ENCODE results near the gene ANO5.
A peak's percentile ranks its signal among the peaks of the same experiment; 100 is the strongest.
"Not testable (repeated sequence)": the region's sequence is repeated elsewhere in the genome, so short reads cannot be mapped to it uniquely, and the experiment has no call there.

ANO5 gene

GRCh38 chr11:22197139-22198005 lies 4.5 kb downstream of the ANO5 start:
- intact Hi-C loops (cut with DNase I), result no loop called here
- DNase-seq, result no peak

- intact Hi-C loops (cut with DNase I), result no loop called here
- DNase-seq, result no peak
These were observed 6.4 kb downstream of the ANO5 start for GRCh38 chr11:22199243-22199642.

- no peak for DNase-seq
- intact Hi-C loops (cut with DNase I), result no loop called here
These were observed 10.4 kb downstream of the ANO5 start for GRCh38 chr11:22203281-22203680.

GRCh38 chr11:22207162-22207561 lies 14.3 kb downstream of the ANO5 start:
- intact Hi-C loops (cut with DNase I), result no loop called here
- no peak for DNase-seq

GRCh38 chr11:22208151-22208858 lies 15.4 kb downstream of the ANO5 start:
- no peak for DNase-seq
- intact Hi-C loops (cut with DNase I), result no loop called here

GRCh38 chr11:22216940-22217339 lies 24.1 kb downstream of the ANO5 start:
- DNase-seq, result no peak
- intact Hi-C loops (cut with DNase I), result no loop called here

GRCh38 chr11:22221143-22221542 lies 28.3 kb downstream of the ANO5 start:
- intact Hi-C loops (cut with DNase I), result no loop called here
- no peak for DNase-seq

- intact Hi-C loops (cut with DNase I), result no loop called here
- no peak for DNase-seq
These were observed 32.3 kb downstream of the ANO5 start for GRCh38 chr11:22225190-22225589.

- intact Hi-C loops (cut with DNase I), result no loop called here
- DNase-seq, result no peak
These were observed 41.9 kb downstream of the ANO5 start for GRCh38 chr11:22234743-22235142.

- peak in 40 of 42 donors; percentile 5 to 61 (median 28) for DNase-seq
- intact Hi-C loops (cut with DNase I), result no loop called here
These were observed 52.2 kb downstream of the ANO5 start for GRCh38 chr11:22244986-22245592.

GRCh38 chr11:22246992-22247391 lies 54.1 kb downstream of the ANO5 start:
- intact Hi-C loops (cut with DNase I), result no loop called here
- DNase-seq, result no peak

- DNase-seq, result no peak
- intact Hi-C loops (cut with DNase I), result no loop called here
These were observed 57.0 kb downstream of the ANO5 start for GRCh38 chr11:22249871-22250270.

GRCh38 chr11:22256876-22257275 lies 64.0 kb downstream of the ANO5 start:
- intact Hi-C loops (cut with DNase I), result no loop called here
- no peak for DNase-seq

GRCh38 chr11:22263613-22264012 lies 70.7 kb downstream of the ANO5 start:
- intact Hi-C loops (cut with DNase I), result no loop called here
- DNase-seq, result no peak

GRCh38 chr11:22268983-22269624 lies 76.2 kb downstream of the ANO5 start:
- intact Hi-C loops (cut with DNase I); DNase-seq: not testable (repeated sequence)

- intact Hi-C loops (cut with DNase I), result no loop called here
- no peak for DNase-seq
These were observed 80.9 kb downstream of the ANO5 start for GRCh38 chr11:22273781-22274180.

- DNase-seq, result no peak
- intact Hi-C loops (cut with DNase I), result no loop called here
These were observed 82.7 kb downstream of the ANO5 start for GRCh38 chr11:22275600-22275999.

GRCh38 chr11:22276535-22276934 lies 83.7 kb downstream of the ANO5 start:
- DNase-seq, result no peak
- intact Hi-C loops (cut with DNase I), result no loop called here

- DNase-seq; intact Hi-C loops (cut with DNase I): not testable (repeated sequence)
These were observed 92.1 kb downstream of the ANO5 start for GRCh38 chr11:22284991-22285390.

- intact Hi-C loops (cut with DNase I), result no loop called here
- DNase-seq, result no peak
These were observed 109.5 kb downstream of the ANO5 start for GRCh38 chr11:22302368-22302767.

All from head of caudate nucleus (tissue), 42 donors.